Body of pancreas (tissue), 4 donors: ENCODE results near the gene ANKRD2.
"Not testable (repeated sequence)": the region's sequence is repeated elsewhere in the genome, so short reads cannot be mapped to it uniquely, and the experiment has no call there.

ENCODE experiments used
- CTCF ChIP-seq, 7 experiments: fragments of 450-650 bp in 4 of 7; fragments of 200-600 bp in 3 of 7; sonication (generic) in 3 of 7; IDR thresholded peaks; one replicate each; pipeline ENCODE4 v1.5.1; 2016 to 2019; ENCODE audit warnings: antibody characterized with exemption in 7 of 7
- POLR2A ChIP-seq, 3 donors: fragments of 450-650 bp; IDR thresholded peaks; one replicate each; pipeline ENCODE4 v1.6.1; 2016; ENCODE audit warnings: antibody characterized with exemption in 3 of 3, mild to moderate bottlenecking in 2 of 3

GRCh38 chr10:97576487-97576886, 3.9 kb downstream of the ANKRD2 start:
- TF ChIP-seq CTCF, POLR2A (IDR thresholded peaks at IDR 0.05): not testable (repeated sequence)
